ENCODE data around the gene FAM53B. TPM values are rescaled to one million over a fixed set of nuclear protein-coding genes. Genes with fewer than 3 reads are reported as not detected.

FAM53B gene
- total RNA-seq, 1 experiment from 2014 or later, result 18.3 TPM

DNA sequence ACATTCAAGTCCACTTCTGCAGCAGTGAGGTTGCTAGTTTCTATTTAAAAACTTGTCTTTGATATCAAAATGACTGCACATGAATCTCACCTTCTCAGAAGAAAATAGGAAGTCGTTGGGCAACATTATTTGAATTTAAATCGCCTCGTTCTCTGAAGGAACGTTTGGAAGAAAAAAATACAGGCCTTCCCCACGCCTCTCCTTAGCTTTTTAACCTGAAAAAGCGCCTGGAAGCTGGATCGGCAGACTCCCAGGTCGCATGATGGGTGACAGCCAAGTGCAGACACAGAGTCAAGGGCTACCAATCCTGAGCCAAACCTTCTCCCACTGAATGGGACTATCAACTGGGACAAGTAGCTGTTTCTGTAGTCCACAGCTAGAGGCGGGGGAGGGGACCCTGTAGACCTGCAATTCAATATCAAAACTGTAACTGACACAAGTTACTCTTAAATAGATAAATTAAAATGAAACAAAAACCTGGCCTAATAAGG lies 2.2 kb downstream of the FAM53B start:
- no TSS peak for BruUV-seq (replicated peaks)

GRCh38 chr10:124741281-124741921 lies 2.8 kb downstream of the FAM53B start:
- BruUV-seq (replicated peaks), result no TSS peak
- Histone ChIP-seq H3K9me3 (ENCODE audit: low read depth, low read length, poor library complexity, severe bottlenecking) (no peaks in the 10 kb centered on the region), H3K4me1 (ENCODE audit: insufficient read depth, low read length, poor library complexity, severe bottlenecking) (peaks cover 28% of the 10 kb centered on the region), H3K36me3 (ENCODE audit: insufficient read depth, low read length, poor library complexity, severe bottlenecking) (no peaks in the 10 kb centered on the region), H3K4me3 (ENCODE audit: low read depth, low read length, poor library complexity, severe bottlenecking) (no peak overlapping the region), H3K27ac (ENCODE audit: low read depth, low read length, poor library complexity, severe bottlenecking) (no peak overlapping the region), H3K27me3 (replicated peaks; ENCODE audit: insufficient read depth, low read depth, low read length, poor library complexity) (no peaks in the 10 kb centered on the region)
- intact Hi-C loops (cut with micrococcal nuclease; ENCODE audit: unreplicated experiment), result loop anchor here (2.0 to 5.0 kb wide), 2 partner anchors 109 to 211 kb away; no protein-coding TSS in a partner anchor
- ChIA-PET POLR2A (ENCODE audit: low non-redundant PET) (interaction anchor here (0.7 kb wide), 1 partner anchor 52 kb away, joined by 3 read pairs; no protein-coding TSS in a partner anchor), CTCF (interaction anchor here (0.5 to 2.7 kb wide), 11 partner anchors 11 to 482 kb away, joined by 3 to 30 read pairs (median 4); no protein-coding TSS in a partner anchor)
- peak; percentile 80 for DNase-seq (ENCODE audit: low spot score)
- TF ChIP-seq, protein P1, sequence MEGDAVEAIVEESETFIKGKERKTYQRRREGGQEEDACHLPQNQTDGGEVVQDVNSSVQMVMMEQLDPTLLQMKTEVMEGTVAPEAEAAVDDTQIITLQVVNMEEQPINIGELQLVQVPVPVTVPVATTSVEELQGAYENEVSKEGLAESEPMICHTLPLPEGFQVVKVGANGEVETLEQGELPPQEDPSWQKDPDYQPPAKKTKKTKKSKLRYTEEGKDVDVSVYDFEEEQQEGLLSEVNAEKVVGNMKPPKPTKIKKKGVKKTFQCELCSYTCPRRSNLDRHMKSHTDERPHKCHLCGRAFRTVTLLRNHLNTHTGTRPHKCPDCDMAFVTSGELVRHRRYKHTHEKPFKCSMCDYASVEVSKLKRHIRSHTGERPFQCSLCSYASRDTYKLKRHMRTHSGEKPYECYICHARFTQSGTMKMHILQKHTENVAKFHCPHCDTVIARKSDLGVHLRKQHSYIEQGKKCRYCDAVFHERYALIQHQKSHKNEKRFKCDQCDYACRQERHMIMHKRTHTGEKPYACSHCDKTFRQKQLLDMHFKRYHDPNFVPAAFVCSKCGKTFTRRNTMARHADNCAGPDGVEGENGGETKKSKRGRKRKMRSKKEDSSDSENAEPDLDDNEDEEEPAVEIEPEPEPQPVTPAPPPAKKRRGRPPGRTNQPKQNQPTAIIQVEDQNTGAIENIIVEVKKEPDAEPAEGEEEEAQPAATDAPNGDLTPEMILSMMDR (conservative IDR thresholded peaks at IDR 0.05; ENCODE audit: low read depth, low read length), result peak; percentile 78
- no peak for TF ChIP-seq EZH2 (IDR thresholded peaks at IDR 0.05; ENCODE audit: borderline replicate concordance, low read depth, low read length, poor library complexity, severe bottlenecking)

More for the DNA sequence above, 2.2 kb downstream of the FAM53B start:
- Histone ChIP-seq H3K4me3 (ENCODE audit: low read depth, low read length, poor library complexity, severe bottlenecking) (peak overlapping the region; percentile 83), H3K27ac (ENCODE audit: low read depth, low read length, poor library complexity, severe bottlenecking) (no peak overlapping the region), H3K4me1 (ENCODE audit: insufficient read depth, low read length, poor library complexity, severe bottlenecking) (peaks cover 28% of the 10 kb centered on the region), H3K36me3 (ENCODE audit: insufficient read depth, low read length, poor library complexity, severe bottlenecking) (no peaks in the 10 kb centered on the region), H3K27me3 (replicated peaks; ENCODE audit: insufficient read depth, low read depth, low read length, poor library complexity) (no peaks in the 10 kb centered on the region), H3K9me3 (ENCODE audit: low read depth, low read length, poor library complexity, severe bottlenecking) (no peaks in the 10 kb centered on the region)
- ChIA-PET CTCF (interaction anchor here (0.5 to 2.7 kb wide), 9 partner anchors 22 to 483 kb away, joined by 3 to 30 read pairs (median 3); no protein-coding TSS in a partner anchor), POLR2A (ENCODE audit: low non-redundant PET) (no interaction called here)
- TF ChIP-seq, protein P1 (conservative IDR thresholded peaks at IDR 0.05; ENCODE audit: low read depth, low read length), result no peak
- TF ChIP-seq EZH2 (IDR thresholded peaks at IDR 0.05; ENCODE audit: borderline replicate concordance, low read depth, low read length, poor library complexity, severe bottlenecking), result no peak
- intact Hi-C loops (cut with micrococcal nuclease; ENCODE audit: unreplicated experiment), result loop anchor here (2.0 to 5.0 kb wide), 2 partner anchors 110 to 211 kb away; no protein-coding TSS in a partner anchor
- no peak for DNase-seq (ENCODE audit: low spot score)

DNA sequence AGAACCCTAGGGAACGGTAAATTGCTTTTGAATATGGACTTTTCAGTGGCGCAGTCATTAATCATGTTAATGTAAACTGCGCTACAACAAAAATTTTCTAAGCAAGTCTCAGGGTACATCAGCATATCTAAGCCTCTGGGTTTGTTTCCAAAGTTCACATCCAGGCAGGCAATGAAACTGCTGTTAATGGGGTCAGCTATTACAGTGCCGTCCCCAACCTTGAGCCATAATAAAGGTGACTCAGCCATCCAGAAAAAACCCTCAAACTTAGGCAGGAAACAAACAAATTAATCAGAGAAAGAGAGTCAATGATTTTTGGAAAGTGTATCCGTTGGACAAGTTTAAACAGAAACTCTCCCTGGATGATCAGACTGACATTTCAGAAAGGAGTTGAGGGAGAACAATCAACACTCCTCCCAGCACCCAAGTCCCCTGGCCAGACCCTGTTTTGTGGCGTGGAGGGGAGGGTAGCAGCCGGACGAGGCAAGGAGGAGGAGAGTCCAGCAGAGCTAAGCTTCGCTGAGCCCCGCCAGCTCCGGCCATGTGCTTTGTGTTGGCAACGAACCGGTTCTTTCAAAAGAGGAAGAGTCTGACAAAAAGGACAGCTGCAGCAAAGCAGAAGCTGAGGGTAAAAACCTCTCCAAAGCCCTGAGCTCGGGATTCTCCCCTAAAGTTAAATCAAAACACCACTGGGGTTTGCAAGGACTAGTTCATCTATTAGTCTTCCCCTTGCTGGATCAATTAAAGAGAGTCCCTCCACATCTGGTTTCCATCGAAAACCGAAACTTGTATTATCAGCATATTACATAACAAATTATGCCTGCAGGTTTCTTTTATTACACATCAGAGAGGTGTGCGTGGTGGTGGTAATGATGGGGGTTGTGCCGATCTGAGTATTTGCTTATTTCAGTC lies 3.6 kb downstream of the FAM53B start:
- Histone ChIP-seq H3K27me3 (replicated peaks; ENCODE audit: insufficient read depth, low read depth, low read length, poor library complexity) (no peaks in the 10 kb centered on the region), H3K9me3 (ENCODE audit: low read depth, low read length, poor library complexity, severe bottlenecking) (no peaks in the 10 kb centered on the region), H3K27ac (ENCODE audit: low read depth, low read length, poor library complexity, severe bottlenecking) (no peak overlapping the region), H3K4me1 (ENCODE audit: insufficient read depth, low read length, poor library complexity, severe bottlenecking) (peaks cover 28% of the 10 kb centered on the region), H3K4me3 (ENCODE audit: low read depth, low read length, poor library complexity, severe bottlenecking) (no peak overlapping the region), H3K36me3 (ENCODE audit: insufficient read depth, low read length, poor library complexity, severe bottlenecking) (no peaks in the 10 kb centered on the region)
- no peak for DNase-seq (ENCODE audit: low spot score)
- POLR2A ChIA-PET (ENCODE audit: low non-redundant PET), result interaction anchor here (0.7 kb wide), 1 partner anchor 51 kb away, joined by 3 read pairs; no protein-coding TSS in a partner anchor
- intact Hi-C loops (cut with micrococcal nuclease; ENCODE audit: unreplicated experiment), result loop anchor here (2.0 to 5.0 kb wide), 2 partner anchors 108 to 210 kb away; no protein-coding TSS in a partner anchor
- no TSS peak for BruUV-seq (replicated peaks)
- CTCF ChIA-PET, result interaction anchor here (0.5 to 2.7 kb wide), 8 partner anchors 12 to 482 kb away, joined by 3 to 30 read pairs (median 4); no protein-coding TSS in a partner anchor
- TF ChIP-seq EZH2 (IDR thresholded peaks at IDR 0.05; ENCODE audit: borderline replicate concordance, low read depth, low read length, poor library complexity, severe bottlenecking), result no peak
- TF ChIP-seq, protein P1 (conservative IDR thresholded peaks at IDR 0.05; ENCODE audit: low read depth, low read length), result no peak

All from A673 (cell line).